GM18870 (cell line): ENCODE data around the gene CHRD.

Experiments used
- ATAC-seq: cut with Tn5 transposase; IDR thresholded peaks from one replicate; pipeline ENCODE4 v1.9.1; 2021; ENCODE audit warnings: moderate library complexity; ENCODE audit not compliant: unreplicated experiment

The CHRD gene

GRCh38 chr3:184346480-184347190 is 33.2 kb upstream of the CHRD start:
- no peak for ATAC-seq

GRCh38 chr3:184347321-184348056 is 32.4 kb upstream of the CHRD start:
- no peak for ATAC-seq

GRCh38 chr3:184348057-184348382 is 31.8 kb upstream of the CHRD start:
- ATAC-seq, result no peak

GRCh38 chr3:184349563-184350470 is 30.0 kb upstream of the CHRD start:
- no peak for ATAC-seq

- ATAC-seq, result no peak
Observed at GRCh38 chr3:184350618-184351017, 29.2 kb upstream of the CHRD start.

GRCh38 chr3:184351511-184352148 is 28.2 kb upstream of the CHRD start:
- ATAC-seq, result no peak

- no peak for ATAC-seq
Observed at GRCh38 chr3:184352149-184352785, 27.6 kb upstream of the CHRD start.

GRCh38 chr3:184352897-184353545 is 26.8 kb upstream of the CHRD start:
- ATAC-seq, result no peak

- ATAC-seq, result no peak
Observed at GRCh38 chr3:184353546-184353941, 26.3 kb upstream of the CHRD start.

- ATAC-seq, result no peak
Observed at GRCh38 chr3:184354121-184354728, 25.6 kb upstream of the CHRD start.

- ATAC-seq, result no peak
Observed at GRCh38 chr3:184354754-184355153, 25.1 kb upstream of the CHRD start.

GRCh38 chr3:184355261-184356040 is 24.4 kb upstream of the CHRD start:
- no peak for ATAC-seq

GRCh38 chr3:184357248-184358123 is 22.4 kb upstream of the CHRD start:
- no peak for ATAC-seq

GRCh38 chr3:184358124-184358767 is 21.6 kb upstream of the CHRD start:
- ATAC-seq, result no peak

- ATAC-seq, result no peak
Observed at GRCh38 chr3:184358921-184359350, 20.9 kb upstream of the CHRD start.

- no peak for ATAC-seq
Observed at GRCh38 chr3:184359610-184360009, 20.2 kb upstream of the CHRD start.
